IMR-90 (cell line): ENCODE results near the gene BCL2L12. TPM values are rescaled to one million over a fixed set of nuclear protein-coding genes. Genes with fewer than 3 reads are reported as not detected.

ENCODE experiments used
- ATAC-seq: fragments of 200-7000 bp; cut with Tn5 transposase; 2 replicates; pipeline ENCODE4 v1.9.1; 2020; ENCODE audit warnings: low read depth, mild to moderate bottlenecking, moderate library complexity
- Bru-seq: library from RNA; stranded (reverse); fragments of 400-500 nt; gene quantifications from one replicate; lab custom pipeline; 2021; lab: Mats Ljungman, UMichigan
- BruChase-seq, 2 experiments: library from RNA; stranded (reverse); fragments of 400-500 nt; gene quantifications; one replicate each; lab custom pipeline; 2021; lab: Mats Ljungman, UMichigan
- BruUV-seq: library from RNA; stranded (reverse); fragments of 400-500 nt; replicated peaks from 2 replicates; lab custom pipeline; 2021; lab: Mats Ljungman, UMichigan
- CTCF ChIA-PET: fragments of 300-600 bp; formaldehyde crosslinking; extraction: SDS; loops from one replicate; lab custom pipeline; 2021; ENCODE audit warnings: antibody characterized with exemption; lab: Yijun Ruan, JAX
- POLR2A ChIA-PET: fragments of 300-600 bp; sonication (Branson Sonifier 250); formaldehyde crosslinking; loops from one replicate; lab custom pipeline; 2022; ENCODE audit warnings: antibody characterized with exemption; ENCODE audit not compliant: unreplicated experiment; lab: Charles Lee
- DNase-seq: peaks from one replicate; pipeline ENCODE4 v3.0.0; 2013
- H2AFZ ChIP-seq: replicated peaks from 2 replicates; pipeline ENCODE3; 2013; ENCODE audit warnings: low read length, mild to moderate bottlenecking; ENCODE audit not compliant: poor library complexity
- H2AK5ac ChIP-seq: 2 replicates; pipeline ENCODE4 v1.6.1; 2013; ENCODE audit warnings: low read depth, low read length, inconsistent platforms
- H2AK9ac ChIP-seq: replicated peaks from 2 replicates; pipeline ENCODE3; 2013; ENCODE audit warnings: mild to moderate bottlenecking, low read depth, low read length, moderate library complexity; ENCODE audit not compliant: poor library complexity
- H2BK120ac ChIP-seq: 2 replicates; pipeline ENCODE4 v1.6.1; 2013; ENCODE audit warnings: low read depth, low read length, inconsistent platforms
- H2BK15ac ChIP-seq: 3 replicates; pipeline ENCODE4 v1.6.1; 2013; ENCODE audit warnings: low read depth, low read length, inconsistent platforms
- H2BK20ac ChIP-seq: 2 replicates; pipeline ENCODE4 v1.6.1; 2013; ENCODE audit warnings: low read depth, mild to moderate bottlenecking, inconsistent platforms, low read length, moderate library complexity
- H2BK5ac ChIP-seq: 2 replicates; pipeline ENCODE4 v1.6.1; 2013; ENCODE audit warnings: mild to moderate bottlenecking, low read depth, low read length, inconsistent platforms; ENCODE audit not compliant: poor library complexity, severe bottlenecking
- H3K14ac ChIP-seq: replicated peaks from 2 replicates; pipeline ENCODE4 v1.6.1; 2013; ENCODE audit warnings: low read depth, low read length, inconsistent platforms
- H3K18ac ChIP-seq: 2 replicates; pipeline ENCODE4 v1.6.1; 2013; ENCODE audit warnings: low read depth, low read length, control low read depth
- H3K23ac ChIP-seq: 2 replicates; pipeline ENCODE4 v1.6.1; 2013; ENCODE audit warnings: low read depth, low read length, inconsistent platforms
- H3K27ac ChIP-seq: 2 replicates; pipeline ENCODE4 v1.5.1; 2013; ENCODE audit warnings: mild to moderate bottlenecking, control low read depth, low read length; ENCODE audit not compliant: insufficient read depth
- H3K27me3 ChIP-seq: 2 replicates; pipeline ENCODE4 v1.6.1; 2013; ENCODE audit warnings: low read length; ENCODE audit not compliant: control insufficient read depth, insufficient read depth
- H3K36me3 ChIP-seq: 2 replicates; pipeline ENCODE4 v1.6.1; 2013; ENCODE audit warnings: low read length, mixed read lengths; ENCODE audit not compliant: control insufficient read depth, insufficient read depth
- H3K4ac ChIP-seq: 2 replicates; pipeline ENCODE4 v1.6.1; 2013; ENCODE audit warnings: low read depth, low read length, inconsistent platforms
- H3K4me1 ChIP-seq: 2 replicates; pipeline ENCODE4 v1.6.1; 2013; ENCODE audit warnings: low read length, mixed read lengths; ENCODE audit not compliant: control insufficient read depth, insufficient read depth
- H3K4me2 ChIP-seq: 2 replicates; pipeline ENCODE4 v1.6.1; 2013; ENCODE audit warnings: low read depth, mild to moderate bottlenecking, control low read depth, low read length, moderate library complexity
- H3K4me3 ChIP-seq: 2 replicates; pipeline ENCODE4 v1.5.1; 2013; ENCODE audit warnings: low read depth, mild to moderate bottlenecking, control low read depth, low read length, moderate library complexity; ENCODE audit not compliant: insufficient read depth
- H3K56ac ChIP-seq: 2 replicates; pipeline ENCODE4 v1.6.1; 2013; ENCODE audit warnings: low read length, inconsistent platforms; ENCODE audit not compliant: insufficient read depth; ENCODE audit errors: extremely low read depth
- H3K79me1 ChIP-seq, 2 experiments: 2 replicates each; pipeline ENCODE4 v1.6.1; 2013; ENCODE audit warnings: low read length in 2 of 2, inconsistent platforms in 1 of 2, low read depth in 1 of 2
- H3K9ac ChIP-seq: 2 replicates; pipeline ENCODE4 v1.6.1; 2013; ENCODE audit warnings: low read depth, low read length, control low read depth
- H3K9me1 ChIP-seq: 2 replicates; pipeline ENCODE4 v1.6.1; 2013; ENCODE audit warnings: low read length, inconsistent platforms; ENCODE audit not compliant: insufficient read depth
- H3K9me3 ChIP-seq: 2 replicates; pipeline ENCODE4 v1.6.1; 2013; ENCODE audit warnings: low read length; ENCODE audit not compliant: control insufficient read depth, insufficient read depth
- H4K20me1 ChIP-seq: 2 replicates; pipeline ENCODE4 v1.6.1; 2013; ENCODE audit warnings: low read length, inconsistent platforms; ENCODE audit not compliant: insufficient read depth
- H4K5ac ChIP-seq: 2 replicates; pipeline ENCODE4 v1.6.1; 2013; ENCODE audit warnings: mild to moderate bottlenecking, low read depth, low read length, control low read depth
- H4K8ac ChIP-seq, 2 experiments: 2 replicates each; pipeline ENCODE4 v1.6.1; 2013; ENCODE audit warnings: low read depth in 2 of 2, low read length in 2 of 2, control low read depth in 1 of 2, inconsistent platforms in 1 of 2
- H4K91ac ChIP-seq: 2 replicates; pipeline ENCODE4 v1.6.1; 2013; ENCODE audit warnings: low read depth, low read length, inconsistent platforms; ENCODE audit not compliant: insufficient read depth
- BHLHE40 ChIP-seq: fragments of 150-350 bp; IDR thresholded peaks from 2 replicates; pipeline ENCODE4 v1.6.1; 2016; ENCODE audit warnings: mild to moderate bottlenecking, low read depth, low read length
- CEBPB ChIP-seq: IDR thresholded peaks from 2 replicates; pipeline ENCODE4 v1.6.1; 2012; ENCODE audit warnings: low read depth, low read length, improper control_type of control experiment
- CHD1 ChIP-seq: IDR thresholded peaks from 2 replicates; pipeline ENCODE4 v1.6.1; 2012; ENCODE audit warnings: low read depth, low read length, improper control_type of control experiment
- CTCF ChIP-seq: conservative IDR thresholded peaks from 2 replicates; pipeline ENCODE4 v1.5.1; 2012; ENCODE audit warnings: mild to moderate bottlenecking, low read depth, low read length, improper control_type of control experiment
- FOS ChIP-seq: fragments of 150-350 bp; IDR thresholded peaks from 2 replicates; pipeline ENCODE4 v1.6.1; 2016; ENCODE audit warnings: low read depth, low read length
- MAFK ChIP-seq: IDR thresholded peaks from 2 replicates; pipeline ENCODE4 v1.6.1; 2012; ENCODE audit warnings: low read depth, low read length, improper control_type of control experiment
- NFE2L2 ChIP-seq: fragments of 150-350 bp; IDR thresholded peaks from 2 replicates; pipeline ENCODE4 v1.6.1; 2016; ENCODE audit warnings: low read depth, mild to moderate bottlenecking, low read length
- RAD21 ChIP-seq: IDR thresholded peaks from 2 replicates; pipeline ENCODE4 v1.6.1; 2012; ENCODE audit warnings: low read length, improper control_type of control experiment
- RCOR1 ChIP-seq: IDR thresholded peaks from 2 replicates; pipeline ENCODE4 v1.6.1; 2012; ENCODE audit warnings: mild to moderate bottlenecking, low read length, improper control_type of control experiment; ENCODE audit not compliant: insufficient replicate concordance
- RFX5 ChIP-seq: IDR thresholded peaks from 2 replicates; pipeline ENCODE4 v1.8.0; 2012; ENCODE audit warnings: low read depth, mild to moderate bottlenecking, low read length, moderate library complexity
- SMC3 ChIP-seq: fragments of 150-350 bp; IDR thresholded peaks from 2 replicates; pipeline ENCODE4 v1.6.1; 2016; ENCODE audit warnings: low read depth, mild to moderate bottlenecking, antibody characterized with exemption, low read length, moderate library complexity
- USF2 ChIP-seq: fragments of 150-350 bp; IDR thresholded peaks from 2 replicates; pipeline ENCODE4 v1.6.1; 2017; ENCODE audit warnings: mild to moderate bottlenecking, antibody characterized with exemption, low read length, low read depth
- WGBS, 2 experiments: methylation state at CpG; one replicate each; pipeline versions ENCODE4 v1.1.5 to v1.1.7; 2013; ENCODE audit warnings: missing lambda C conversion rate in 2 of 2; ENCODE audit not compliant: insufficient read length in 1 of 2; ENCODE audit errors: extremely low coverage in 2 of 2; 5-methylcytosine and 5-hydroxymethylcytosine counted together
- dilution Hi-C: fragments of 300-500 bp; cut with HindIII; formaldehyde crosslinking; loops from one replicate; pipeline ENCODE4 v1.14.3; 2018; ENCODE audit warnings: low sequenced_read_pairs; ENCODE audit not compliant: unreplicated experiment
- in situ Hi-C: fragments of 300-500 bp; cut with MboI; formaldehyde crosslinking; loops from 3 replicates; pipeline ENCODE4 v1.14.3; 2019; ENCODE audit warnings: low sequenced_read_pairs, inconsistent platforms, mixed read lengths
- intact Hi-C: fragments of 100-400 bp; cut with micrococcal nuclease; formaldehyde crosslinking; loops from 2 replicates; pipeline ENCODE4 v1.10.0; 2022
- long read RNA-seq: library from polyadenylated mRNA; unstranded; transcript quantifications from one replicate; pipeline ENCODE4 v2.0.0, GENCODE V29; 2021; ENCODE audit not compliant: unreplicated experiment
- polyA plus RNA-seq, 3 experiments: library from polyadenylated mRNA; depleted of rRNA; stranded (reverse); fragments of >200 nt; gene quantifications; 2 replicates each; pipeline ENCODE4 v1.2.3, GENCODE V29; 2012; ENCODE audit warnings: low replicate concordance in 1 of 3
- total RNA-seq: library from RNA; depleted of rRNA; stranded (reverse); fragments of >200 nt; gene quantifications from 2 replicates; pipeline ENCODE4 v1.2.3, GENCODE V29; 2012; rRNA removed

BCL2L12 gene
- total RNA-seq (3.9 and 4.7 TPM in 2 replicates), polyA plus RNA-seq (2012; rRNA removed) (32.6 and 51.4 TPM in 2 replicates), Bru-seq, nascent RNA (percentile 54 among the genes with signal in this experiment), BruChase-seq, experiment 1, labeled RNA remaining after a 6-hour chase (percentile 60 among the genes with signal in this experiment), BruChase-seq, experiment 2, labeled RNA remaining after a 2-hour chase (percentile 51 among the genes with signal in this experiment)
- polyA plus RNA-seq (2012; cell fraction: cytosol; rRNA removed) = 33.4 and 50.7 TPM in 2 replicates
- 15.0 and 40.8 TPM in 2 replicates for polyA plus RNA-seq (2012; cell fraction: nucleus; rRNA removed; ENCODE audit: low replicate concordance)
- long read RNA-seq, transcript BCL2L12-212 (7 exons, 1,854 nt) = major isoform, 7 of 13 reads
- long read RNA-seq, partial matches to known transcripts = 4 of 13 reads
- long read RNA-seq, other reads (novel, unspliced or antisense) = 2 of 13 reads

- peak within 1 kb of the TSS; percentile 93 for H2AFZ ChIP-seq
- TF ChIP-seq CEBPB (no peak), BHLHE40 (peak; percentile 18; the same call in 1 of the 2 replicates), FOS (no peak), RFX5 (no peak), RAD21 (no peak), NFE2L2 (no peak), CTCF (no peak), CHD1 (no peak), USF2 (peak; percentile 79), RCOR1 (no peak), MAFK (no peak), SMC3 (no peak)
Observed at GRCh38 chr19:49665351-49666119, at the start of gene BCL2L12, which contains the start of gene IRF3. BCL2L12 (plus strand) TSS chr19:49665933; CDS start chr19:49666693, 760 bp downstream. IRF3 (minus strand) TSS chr19:49665857; CDS start chr19:49664838, 1,019 bp downstream.

More at GRCh38 chr19:49665351-49666119, at the start of gene BCL2L12, which contains the start of gene IRF3:
- ATAC-seq (peak; percentile 91), DNase-seq (peak; percentile 93)
- Histone ChIP-seq H3K9me3 (no peaks in the 10 kb centered on the region), H3K56ac (peak within 1 kb of the TSS; percentile 71), H2BK120ac (peak within 1 kb of the TSS; percentile 35; the same call in 1 of the 2 replicates), H3K79me1 (peaks cover 8 to 54% of the 10 kb centered on the region in 2 experiments; a peak in 3 of 4 replicates), H2BK5ac (peak within 1 kb of the TSS; percentile 88), H3K23ac (peak within 1 kb of the TSS; percentile 97), H3K9ac (peak within 1 kb of the TSS; percentile 91), H3K36me3 (peaks cover 23% of the 10 kb centered on the region), H4K5ac (peak within 1 kb of the TSS; percentile 53), H3K4me3 (peak within 1 kb of the TSS; percentile 77), H2BK20ac (no peak within 1 kb of the TSS), H4K91ac (peak within 1 kb of the TSS; percentile 69), H3K27me3 (no peaks in the 10 kb centered on the region), H3K27ac (peak within 1 kb of the TSS; percentile 87), H2AK5ac (peak within 1 kb of the TSS; percentile 96), H3K18ac (peak within 1 kb of the TSS; percentile 22), H3K4me2 (peak within 1 kb of the TSS; percentile 92), H3K4me1 (peaks cover 9% of the 10 kb centered on the region), H2BK15ac (no peak within 1 kb of the TSS), H3K4ac (peak within 1 kb of the TSS; percentile 92), H3K14ac (peak within 1 kb of the TSS; percentile 89), H4K8ac (peak within 1 kb of the TSS; percentile 42 to 91), H3K9me1 (peaks cover 3% of the 10 kb centered on the region; the same call in 1 of the 2 replicates), H4K20me1 (peaks cover 11% of the 10 kb centered on the region), H2AK9ac (peak within 1 kb of the TSS; percentile 86)
- intact Hi-C loops (loop anchor here (1.0 kb wide), 1 partner anchor 23 kb away; the partner anchor contains the start of gene SCAF1), in situ Hi-C loops (loop anchor here (10.0 kb wide), 1 partner anchor 171 kb away; the partner anchor contains the start of gene RPS11), dilution Hi-C loops (no loop called here)
- 1% methylated on average over 21 of the region's 50 CpGs; no CpG with 5 or more reads in 1 of the 2 experiments for WGBS, 2 experiments
- no TSS peak for BruUV-seq
- CTCF ChIA-PET = interaction anchor here (0.6 to 1.0 kb wide), 3 partner anchors 9 to 138 kb away, joined by 3 read pairs; partner anchors contain the start of gene RCN3
- POLR2A ChIA-PET = no interaction called here
